CD4-positive, alpha-beta T cell treated with Interleukin-6 for 4 hours (primary cell): ENCODE data around the gene GFPT1.
"Not testable (repeated sequence)": the region's sequence is repeated elsewhere in the genome, so short reads cannot be mapped to it uniquely, and the experiment has no call there.

Experiments used
- DNase-seq: peaks from one replicate; pipeline ENCODE4 v3.0.0-alpha.2; 2020; ENCODE audit warnings: mixed read lengths

The GFPT1 gene

DNA sequence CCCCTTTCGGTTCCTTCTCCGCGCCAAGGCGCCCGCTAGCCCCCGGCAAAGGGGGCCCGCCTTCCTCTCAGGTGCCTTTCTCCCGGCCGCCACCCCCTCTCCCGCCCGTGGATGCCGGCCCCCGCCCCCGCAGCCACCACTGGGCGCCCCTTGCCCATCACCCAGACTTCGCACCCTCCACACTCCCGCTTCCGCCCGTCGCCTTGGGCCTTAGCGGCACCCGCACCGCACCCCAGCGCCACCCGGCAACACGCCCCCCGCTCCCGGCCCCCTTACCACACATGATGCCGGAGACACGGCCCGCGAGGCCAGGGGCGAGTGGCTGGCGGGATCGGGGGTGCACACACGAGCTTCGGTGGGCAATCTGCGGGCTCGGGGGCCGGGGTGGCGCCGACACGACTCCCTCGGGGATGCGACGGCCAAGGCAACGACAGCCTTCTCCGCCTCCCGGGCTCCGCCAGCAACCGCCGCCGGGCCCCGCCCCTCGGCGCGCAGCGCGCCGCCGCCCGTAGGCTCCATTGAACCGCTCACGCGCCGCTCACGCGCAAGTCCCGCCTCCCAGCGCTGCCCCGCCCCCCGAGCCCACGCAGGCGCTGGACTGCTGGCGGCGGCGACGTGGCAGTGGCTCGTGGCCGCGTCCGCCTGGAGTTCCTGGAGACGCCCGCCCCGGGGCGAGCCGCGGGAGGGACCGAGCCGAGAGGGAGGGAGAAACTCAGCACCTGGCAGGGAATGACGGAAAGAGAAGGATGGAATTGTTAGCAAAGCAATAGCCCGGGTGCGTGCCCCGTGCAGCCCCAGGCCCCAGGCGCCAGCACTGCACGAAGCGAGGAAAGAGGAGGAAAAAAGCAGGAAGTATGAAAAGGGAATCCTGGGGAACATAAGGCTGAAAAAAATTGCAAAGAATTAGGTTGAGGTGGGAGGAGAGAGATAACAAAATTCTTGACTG lies at the start of gene GFPT1:
Gene GFPT1, minus strand, starts transcription at position 439 of the 946 bp plus-strand sequence. Its CDS starts 156 bp downstream, at position 283.
- DNase-seq: peak; percentile 97

GRCh38 chr2:69436596-69436937 lies 49.5 kb upstream of the GFPT1 start:
- DNase-seq: no peak

- DNase-seq: no peak
These were observed 47.7 kb upstream of the GFPT1 start for GRCh38 chr2:69434753-69435152.

DNA sequence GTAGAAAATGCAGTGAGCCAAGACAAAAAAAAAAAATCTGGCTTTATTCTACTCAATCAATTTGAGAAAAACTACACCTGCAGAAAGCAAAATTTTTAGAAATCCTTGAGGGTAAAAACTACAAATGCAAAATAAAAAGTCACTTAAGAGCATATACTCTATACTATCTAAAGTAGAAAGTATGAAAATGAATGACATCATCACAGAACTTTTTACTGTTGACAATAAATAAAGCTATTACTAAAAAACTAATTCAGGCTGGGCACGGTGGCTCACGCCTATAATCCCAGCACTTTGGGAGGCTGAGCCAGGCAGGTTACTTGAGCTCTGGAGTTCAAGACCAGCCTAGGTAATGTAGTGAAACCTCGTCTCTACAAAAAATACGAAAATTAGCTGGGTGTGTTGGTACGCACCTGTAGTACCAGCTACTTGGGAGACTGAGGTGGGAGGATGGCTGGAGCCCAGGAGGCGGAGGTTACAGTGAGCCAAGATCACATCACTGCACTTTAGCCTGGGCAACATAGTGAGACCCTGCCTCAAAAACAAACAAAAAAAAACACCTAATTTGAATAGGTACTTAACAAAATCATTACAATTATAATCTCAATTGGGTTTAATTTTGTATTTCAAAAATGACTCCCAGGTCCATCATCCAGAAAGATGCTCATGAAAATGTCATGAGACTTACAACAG lies 42.6 kb upstream of the GFPT1 start:
- no peak for DNase-seq

- no peak for DNase-seq
These were observed 42.0 kb upstream of the GFPT1 start for GRCh38 chr2:69428981-69429380.

- DNase-seq: no peak
These were observed 37.4 kb upstream of the GFPT1 start for GRCh38 chr2:69424419-69424818.

DNA sequence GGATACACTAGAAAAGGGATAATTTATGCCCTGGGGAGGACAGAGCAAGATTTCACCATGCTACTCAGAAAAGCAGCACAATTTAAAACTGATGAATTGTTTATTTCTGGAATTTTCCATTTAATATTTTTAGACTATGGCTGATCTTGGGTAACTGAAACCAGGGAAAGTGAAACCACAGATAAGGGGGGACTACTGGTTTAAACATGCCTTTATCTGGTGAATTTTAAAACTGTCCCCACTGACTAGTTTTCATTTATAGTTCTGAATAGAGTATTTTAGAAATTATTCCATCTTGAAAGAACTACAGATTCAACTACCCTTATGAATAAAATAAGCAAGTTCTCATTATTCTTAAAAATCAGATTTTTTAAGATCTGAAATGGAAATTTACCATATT lies 35.2 kb upstream of the GFPT1 start:
- no peak for DNase-seq

DNA sequence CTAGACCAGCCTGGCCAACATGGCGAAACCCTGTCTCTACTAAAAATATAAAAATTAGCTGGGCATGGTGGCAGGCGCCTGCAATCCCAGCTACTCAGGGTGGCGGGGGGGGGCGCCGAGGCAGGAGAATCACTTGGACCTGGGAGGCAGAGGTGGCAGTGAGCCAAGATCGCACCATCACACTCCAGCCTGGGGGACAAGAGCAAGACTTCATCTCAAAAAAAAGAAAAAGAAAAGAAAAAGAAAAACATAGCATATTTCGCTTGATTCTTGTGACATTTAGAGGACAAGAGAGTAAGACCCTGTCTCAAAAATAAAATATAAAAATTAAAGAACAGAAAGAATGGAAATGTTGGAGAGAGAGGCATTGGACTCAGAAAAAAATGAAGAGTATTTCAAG lies 32.1 kb upstream of the GFPT1 start:
- DNase-seq: not testable (repeated sequence)

DNA sequence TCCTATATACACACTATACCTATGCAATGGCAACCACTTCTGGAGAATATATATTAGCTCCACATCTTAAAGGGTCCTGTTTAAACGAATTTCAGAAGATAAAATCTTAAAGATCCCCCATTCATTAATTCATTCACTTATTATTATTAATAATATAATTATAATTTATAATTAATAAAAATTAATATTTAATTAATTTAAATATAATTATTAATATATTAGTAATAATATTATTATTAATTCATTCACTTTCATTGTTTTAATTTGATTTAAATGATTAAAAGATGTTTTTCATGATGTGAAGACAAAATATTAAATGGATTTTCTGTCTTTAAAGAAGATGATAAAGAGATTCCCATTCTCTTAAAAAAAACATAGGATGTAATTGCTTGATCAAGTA lies 29.1 kb upstream of the GFPT1 start:
- DNase-seq: no peak

- DNase-seq: no peak
These were observed 24.1 kb upstream of the GFPT1 start for GRCh38 chr2:69411120-69411519.

GRCh38 chr2:69405306-69405705 lies 18.3 kb upstream of the GFPT1 start:
- no peak for DNase-seq

DNA sequence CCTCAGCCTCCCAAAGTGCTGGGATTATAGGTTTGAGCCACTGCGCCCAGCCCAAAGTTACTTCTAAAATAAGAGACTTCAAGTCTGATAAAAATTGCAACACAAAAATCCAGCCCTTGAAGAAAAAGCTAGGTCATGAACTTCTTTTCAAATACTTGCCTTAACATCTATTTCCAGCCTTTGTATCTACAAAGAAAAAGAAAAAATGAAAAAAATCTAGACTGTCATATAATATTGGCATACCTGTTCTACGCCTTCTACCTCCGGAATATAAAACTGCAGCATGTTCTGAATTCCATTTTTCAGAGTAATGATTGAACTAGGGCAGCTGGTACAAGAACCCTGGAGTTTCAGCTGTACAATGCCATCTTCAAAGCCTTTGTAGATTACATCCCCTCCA lies 13.1 kb upstream of the GFPT1 start:
- no peak for DNase-seq

GRCh38 chr2:69397234-69397633 lies 10.2 kb upstream of the GFPT1 start:
- no peak for DNase-seq

- no peak for DNase-seq
These were observed 8.8 kb upstream of the GFPT1 start for GRCh38 chr2:69395866-69396265.

DNA sequence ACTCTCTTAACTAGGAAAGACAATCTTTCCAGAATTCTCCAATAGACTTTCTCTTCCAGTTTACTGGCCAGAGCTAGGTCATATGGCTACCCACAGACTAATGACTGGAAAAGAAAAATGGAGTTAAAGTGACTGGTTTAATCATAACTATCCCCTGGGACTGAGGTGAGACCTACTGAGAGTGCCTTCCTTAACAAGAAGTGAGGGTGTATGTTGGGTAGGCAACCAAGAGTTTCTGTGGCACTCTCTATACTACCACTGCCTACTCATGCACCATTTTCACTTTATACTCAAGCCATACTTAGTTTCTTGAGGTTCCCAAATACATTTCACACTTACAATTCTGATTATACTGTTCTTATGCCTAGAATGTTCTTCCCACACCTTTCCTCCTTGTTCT lies 6.9 kb upstream of the GFPT1 start:
- no peak for DNase-seq

GRCh38 chr2:69390471-69390870 lies 3.4 kb upstream of the GFPT1 start:
- DNase-seq: no peak

DNA sequence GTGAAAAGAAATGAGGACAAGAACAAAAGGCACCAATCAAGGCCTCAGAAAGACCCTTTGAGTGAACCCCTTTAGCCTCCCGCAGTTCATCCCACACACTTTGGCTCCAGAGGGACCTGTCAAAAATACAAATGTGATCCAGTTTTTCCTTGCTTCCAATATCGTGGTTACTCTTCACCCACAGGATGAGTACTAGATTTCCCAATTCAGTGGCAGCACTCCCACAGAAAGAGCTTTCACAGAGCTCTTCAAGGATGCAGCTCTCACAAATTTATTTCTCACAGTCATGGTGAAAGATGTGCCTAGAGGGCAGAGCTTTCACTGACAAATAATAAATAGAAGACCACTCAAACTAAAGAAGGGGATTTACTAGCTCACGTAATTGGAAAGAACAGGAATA lies 3.0 kb upstream of the GFPT1 start:
- DNase-seq: no peak

GRCh38 chr2:69389271-69389670 lies 2.2 kb upstream of the GFPT1 start:
- no peak for DNase-seq

- DNase-seq: no peak
These were observed 899 bp upstream of the GFPT1 start for GRCh38 chr2:69387770-69388481.

DNA sequence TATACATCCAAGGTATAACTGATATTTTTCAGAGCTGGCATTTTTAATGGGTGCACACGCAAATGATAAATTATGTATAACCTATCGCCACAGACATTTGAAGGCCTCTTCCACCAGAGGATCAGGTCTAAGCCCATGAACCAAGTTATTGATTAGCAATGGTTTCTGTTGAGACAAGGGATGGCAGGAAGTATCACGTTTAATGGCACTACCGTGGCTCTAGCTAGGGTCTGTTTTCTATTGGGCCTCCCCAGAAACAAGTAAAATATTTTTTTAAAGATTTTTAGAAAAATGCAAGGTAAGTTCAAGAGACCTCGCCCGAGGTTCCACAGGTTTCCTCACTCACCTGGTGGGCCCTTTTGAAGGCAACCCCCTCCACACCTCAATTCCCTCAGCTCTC lies 667 bp downstream of the GFPT1 start:
- DNase-seq: no peak

GRCh38 chr2:69385443-69386151 lies 1.4 kb downstream of the GFPT1 start:
- no peak for DNase-seq

GRCh38 chr2:69384618-69385081 lies 2.4 kb downstream of the GFPT1 start:
- DNase-seq: no peak
